ENCODE results near the gene NUP210L. TPM values are rescaled to one million over a fixed set of nuclear protein-coding genes. Genes with fewer than 3 reads are reported as not detected.
A peak's percentile ranks its signal among the peaks of the same experiment; 100 is the strongest.

The NUP210L gene
- total and polyA plus RNA-seq, 4 donors: 0.08 TPM; not detected in 3

DNA sequence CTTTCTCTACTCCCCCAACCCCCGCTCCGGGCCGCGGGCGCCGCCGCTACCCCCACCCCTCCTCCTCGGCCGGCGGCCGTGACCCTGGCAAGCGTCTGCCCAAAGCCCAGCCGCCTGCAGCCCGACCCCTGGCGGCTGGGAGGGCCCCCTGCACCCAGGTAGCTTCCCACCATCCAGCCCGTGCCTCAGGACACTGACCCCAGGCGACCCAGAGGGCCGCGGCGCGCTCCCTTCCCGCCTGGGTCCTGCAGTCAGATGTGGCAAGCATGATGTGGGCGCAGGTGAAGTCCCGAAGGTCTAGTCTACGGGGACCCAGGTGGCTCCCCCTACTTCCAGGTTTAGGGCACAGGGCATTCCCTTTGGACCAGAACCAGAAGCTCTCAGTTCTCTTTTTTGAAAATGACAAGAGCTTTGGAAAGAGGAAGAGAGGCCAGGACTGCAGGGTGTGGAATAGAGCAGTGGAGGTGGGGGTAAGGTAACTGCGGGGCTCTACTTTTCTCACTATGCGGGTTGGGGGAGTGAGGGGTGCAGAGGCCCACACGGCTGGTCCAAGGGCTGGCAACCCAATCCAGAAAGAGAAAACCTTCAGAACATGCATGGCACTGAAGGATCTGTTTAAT lies 208.1 kb downstream of the NUP210L start, which contains the start of gene DENND4B (continued):
- TF ChIP-seq, protein P1, sequence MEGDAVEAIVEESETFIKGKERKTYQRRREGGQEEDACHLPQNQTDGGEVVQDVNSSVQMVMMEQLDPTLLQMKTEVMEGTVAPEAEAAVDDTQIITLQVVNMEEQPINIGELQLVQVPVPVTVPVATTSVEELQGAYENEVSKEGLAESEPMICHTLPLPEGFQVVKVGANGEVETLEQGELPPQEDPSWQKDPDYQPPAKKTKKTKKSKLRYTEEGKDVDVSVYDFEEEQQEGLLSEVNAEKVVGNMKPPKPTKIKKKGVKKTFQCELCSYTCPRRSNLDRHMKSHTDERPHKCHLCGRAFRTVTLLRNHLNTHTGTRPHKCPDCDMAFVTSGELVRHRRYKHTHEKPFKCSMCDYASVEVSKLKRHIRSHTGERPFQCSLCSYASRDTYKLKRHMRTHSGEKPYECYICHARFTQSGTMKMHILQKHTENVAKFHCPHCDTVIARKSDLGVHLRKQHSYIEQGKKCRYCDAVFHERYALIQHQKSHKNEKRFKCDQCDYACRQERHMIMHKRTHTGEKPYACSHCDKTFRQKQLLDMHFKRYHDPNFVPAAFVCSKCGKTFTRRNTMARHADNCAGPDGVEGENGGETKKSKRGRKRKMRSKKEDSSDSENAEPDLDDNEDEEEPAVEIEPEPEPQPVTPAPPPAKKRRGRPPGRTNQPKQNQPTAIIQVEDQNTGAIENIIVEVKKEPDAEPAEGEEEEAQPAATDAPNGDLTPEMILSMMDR (IDR thresholded peaks at IDR 0.05; ENCODE audit: low read depth, low read length, missing input control): peak; percentile 96
- TF ChIP-seq FOXA1 (IDR thresholded peaks at IDR 0.05): no peak
- TF ChIP-seq HNF4G (IDR thresholded peaks at IDR 0.05): peak; percentile 19
- TF ChIP-seq, protein P2, sequence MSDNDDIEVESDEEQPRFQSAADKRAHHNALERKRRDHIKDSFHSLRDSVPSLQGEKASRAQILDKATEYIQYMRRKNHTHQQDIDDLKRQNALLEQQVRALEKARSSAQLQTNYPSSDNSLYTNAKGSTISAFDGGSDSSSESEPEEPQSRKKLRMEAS (IDR thresholded peaks at IDR 0.05): no peak
- TF ChIP-seq HNF4A (conservative IDR thresholded peaks at IDR 0.05): peak; percentile 15 to 39
- TF ChIP-seq SP1 (IDR thresholded peaks at IDR 0.05): peak; percentile 71
- TF ChIP-seq YY1 (IDR thresholded peaks at IDR 0.05): no peak
- peak; percentile 87 to 97 for TF ChIP-seq RXRA (IDR thresholded peaks at IDR 0.05)
- peak; percentile 68 to 84 for TF ChIP-seq RAD21 (IDR thresholded peaks at IDR 0.05)
- TF ChIP-seq EGR1 (IDR thresholded peaks at IDR 0.05; ENCODE audit: low read depth in 2 of 2): no peak
- no peak for TF ChIP-seq TAF1 (conservative IDR thresholded peaks at IDR 0.05)
- TF ChIP-seq, protein P3, sequence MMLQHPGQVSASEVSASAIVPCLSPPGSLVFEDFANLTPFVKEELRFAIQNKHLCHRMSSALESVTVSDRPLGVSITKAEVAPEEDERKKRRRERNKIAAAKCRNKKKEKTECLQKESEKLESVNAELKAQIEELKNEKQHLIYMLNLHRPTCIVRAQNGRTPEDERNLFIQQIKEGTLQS (IDR thresholded peaks at IDR 0.05): no peak

DNA sequence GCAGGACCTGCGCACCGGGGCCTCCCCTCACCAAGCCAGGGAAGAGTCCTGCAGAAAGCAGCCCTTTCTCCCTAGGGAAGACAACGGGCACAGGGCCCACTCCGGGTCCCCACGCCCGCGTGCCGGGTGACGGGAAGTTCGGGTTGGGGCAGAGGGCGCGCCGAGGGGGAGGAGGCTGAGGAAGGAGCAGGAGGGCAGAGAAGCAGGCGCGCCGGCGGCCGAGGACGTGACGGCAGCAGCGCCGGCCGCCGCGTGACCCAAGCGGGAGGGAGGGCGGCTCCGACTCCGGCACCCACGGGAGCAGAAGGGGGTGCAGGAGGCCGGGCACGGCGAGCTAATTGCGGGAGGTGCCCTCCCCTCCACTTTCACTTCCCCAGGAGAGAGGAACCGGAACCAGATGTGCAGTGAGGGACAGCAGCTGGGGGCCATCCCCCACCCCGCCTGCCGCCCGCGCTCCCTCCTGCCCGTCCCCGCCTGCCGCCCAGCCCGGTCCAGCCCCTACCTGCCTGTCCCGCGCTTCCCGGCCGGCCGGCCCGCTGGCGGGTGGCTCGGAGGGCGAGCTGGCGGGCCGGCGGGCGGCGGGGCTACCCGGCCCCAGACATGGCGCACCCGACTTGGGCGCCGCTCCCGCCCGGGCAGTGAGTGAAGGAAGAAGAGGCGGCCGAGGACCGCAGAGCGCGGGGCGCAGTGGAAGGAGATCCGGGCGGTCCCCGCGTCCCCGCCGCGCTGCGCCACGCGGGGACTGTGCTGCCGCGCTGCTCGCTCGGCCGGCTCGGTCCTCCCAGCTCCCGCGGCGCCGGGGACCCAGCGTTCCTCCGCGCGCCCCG lies 208.9 kb downstream of the NUP210L start:
- peak overlapping the region; percentile 24 to 85 for H3K9ac ChIP-seq (ENCODE audit: low read depth in 1 of 2, low read length in 2 of 2)
- peak overlapping the region; percentile 94 to 95 for H3K27ac ChIP-seq (ENCODE audit: low read depth in 1 of 2, low read length in 2 of 2)
- DNase-seq (ENCODE audit: low spot score): peak; percentile 69
- peaks cover 5 to 33% (median 18%) of the 10 kb centered on the region in 4 donors for H3K36me3 ChIP-seq (ENCODE audit: control insufficient read depth in 4 of 4, insufficient read depth in 3 of 4, low read depth in 1 of 4, low read length in 3 of 4)
- H3K4me3 ChIP-seq (ENCODE audit: low read depth in 1 of 3, low read length in 3 of 3): peak overlapping the region; percentile 80 to 97 (median 87)
- under 1% methylated on average over 95 of the region's 95 CpGs for WGBS
- no peaks in the 10 kb centered on the region for H3K9me3 ChIP-seq (ENCODE audit: control insufficient read depth in 4 of 4, low read length in 3 of 4)
- no peaks in the 10 kb centered on the region for H3K27me3 ChIP-seq (ENCODE audit: control insufficient read depth in 4 of 4, insufficient read depth in 4 of 4, low read length in 3 of 4)
- H3K4me1 ChIP-seq (ENCODE audit: control insufficient read depth in 4 of 4, insufficient read depth in 4 of 4, low read length in 3 of 4): peaks cover 14 to 38% (median 24%) of the 10 kb centered on the region in 4 donors
- TF ChIP-seq JUND (IDR thresholded peaks at IDR 0.05): no peak
- TF ChIP-seq, protein P3 (IDR thresholded peaks at IDR 0.05): no peak
- TF ChIP-seq, protein P2 (IDR thresholded peaks at IDR 0.05): no peak
- TF ChIP-seq RAD21 (IDR thresholded peaks at IDR 0.05): peak in 1 of 2 donors; percentile 49
- TF ChIP-seq, protein P4, sequence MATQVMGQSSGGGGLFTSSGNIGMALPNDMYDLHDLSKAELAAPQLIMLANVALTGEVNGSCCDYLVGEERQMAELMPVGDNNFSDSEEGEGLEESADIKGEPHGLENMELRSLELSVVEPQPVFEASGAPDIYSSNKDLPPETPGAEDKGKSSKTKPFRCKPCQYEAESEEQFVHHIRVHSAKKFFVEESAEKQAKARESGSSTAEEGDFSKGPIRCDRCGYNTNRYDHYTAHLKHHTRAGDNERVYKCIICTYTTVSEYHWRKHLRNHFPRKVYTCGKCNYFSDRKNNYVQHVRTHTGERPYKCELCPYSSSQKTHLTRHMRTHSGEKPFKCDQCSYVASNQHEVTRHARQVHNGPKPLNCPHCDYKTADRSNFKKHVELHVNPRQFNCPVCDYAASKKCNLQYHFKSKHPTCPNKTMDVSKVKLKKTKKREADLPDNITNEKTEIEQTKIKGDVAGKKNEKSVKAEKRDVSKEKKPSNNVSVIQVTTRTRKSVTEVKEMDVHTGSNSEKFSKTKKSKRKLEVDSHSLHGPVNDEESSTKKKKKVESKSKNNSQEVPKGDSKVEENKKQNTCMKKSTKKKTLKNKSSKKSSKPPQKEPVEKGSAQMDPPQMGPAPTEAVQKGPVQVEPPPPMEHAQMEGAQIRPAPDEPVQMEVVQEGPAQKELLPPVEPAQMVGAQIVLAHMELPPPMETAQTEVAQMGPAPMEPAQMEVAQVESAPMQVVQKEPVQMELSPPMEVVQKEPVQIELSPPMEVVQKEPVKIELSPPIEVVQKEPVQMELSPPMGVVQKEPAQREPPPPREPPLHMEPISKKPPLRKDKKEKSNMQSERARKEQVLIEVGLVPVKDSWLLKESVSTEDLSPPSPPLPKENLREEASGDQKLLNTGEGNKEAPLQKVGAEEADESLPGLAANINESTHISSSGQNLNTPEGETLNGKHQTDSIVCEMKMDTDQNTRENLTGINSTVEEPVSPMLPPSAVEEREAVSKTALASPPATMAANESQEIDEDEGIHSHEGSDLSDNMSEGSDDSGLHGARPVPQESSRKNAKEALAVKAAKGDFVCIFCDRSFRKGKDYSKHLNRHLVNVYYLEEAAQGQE (IDR thresholded peaks at IDR 0.05): peak; percentile 13
- TF ChIP-seq HNF4G (IDR thresholded peaks at IDR 0.05): no peak
- TF ChIP-seq GABPA (IDR thresholded peaks at IDR 0.05 in 1 of 2, conservative IDR thresholded peaks at IDR 0.05 in 1 of 2): peak in 1 of 2 donors; percentile 65
- TF ChIP-seq TAF1 (conservative IDR thresholded peaks at IDR 0.05): no peak
- TF ChIP-seq, protein P1 (IDR thresholded peaks at IDR 0.05; ENCODE audit: low read depth, low read length, missing input control): no peak
- no peak for TF ChIP-seq EGR1 (IDR thresholded peaks at IDR 0.05; ENCODE audit: low read depth in 2 of 2)
- no peak for TF ChIP-seq NR2F2 (IDR thresholded peaks at IDR 0.05)
- no peak for TF ChIP-seq YY1 (IDR thresholded peaks at IDR 0.05)
- peak in 1 of 2 donors; percentile 42 for TF ChIP-seq HNF4A (conservative IDR thresholded peaks at IDR 0.05)
- TF ChIP-seq, protein P5, sequence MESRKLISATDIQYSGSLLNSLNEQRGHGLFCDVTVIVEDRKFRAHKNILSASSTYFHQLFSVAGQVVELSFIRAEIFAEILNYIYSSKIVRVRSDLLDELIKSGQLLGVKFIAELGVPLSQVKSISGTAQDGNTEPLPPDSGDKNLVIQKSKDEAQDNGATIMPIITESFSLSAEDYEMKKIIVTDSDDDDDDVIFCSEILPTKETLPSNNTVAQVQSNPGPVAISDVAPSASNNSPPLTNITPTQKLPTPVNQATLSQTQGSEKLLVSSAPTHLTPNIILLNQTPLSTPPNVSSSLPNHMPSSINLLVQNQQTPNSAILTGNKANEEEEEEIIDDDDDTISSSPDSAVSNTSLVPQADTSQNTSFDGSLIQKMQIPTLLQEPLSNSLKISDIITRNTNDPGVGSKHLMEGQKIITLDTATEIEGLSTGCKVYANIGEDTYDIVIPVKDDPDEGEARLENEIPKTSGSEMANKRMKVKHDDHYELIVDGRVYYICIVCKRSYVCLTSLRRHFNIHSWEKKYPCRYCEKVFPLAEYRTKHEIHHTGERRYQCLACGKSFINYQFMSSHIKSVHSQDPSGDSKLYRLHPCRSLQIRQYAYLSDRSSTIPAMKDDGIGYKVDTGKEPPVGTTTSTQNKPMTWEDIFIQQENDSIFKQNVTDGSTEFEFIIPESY (IDR thresholded peaks at IDR 0.05): no peak
- no peak for TF ChIP-seq FOXA1 (IDR thresholded peaks at IDR 0.05)
- peak; percentile 33 for TF ChIP-seq SP1 (IDR thresholded peaks at IDR 0.05)
- peak; percentile 32 to 52 for TF ChIP-seq RXRA (IDR thresholded peaks at IDR 0.05)
- no peak for TF ChIP-seq FOXA2 (IDR thresholded peaks at IDR 0.05)

Measured in liver (tissue), 9 donors.